ENCODE results near the gene C6orf52.
A peak's percentile ranks its signal among the peaks of the same experiment; 100 is the strongest.

C6orf52 gene

DNA sequence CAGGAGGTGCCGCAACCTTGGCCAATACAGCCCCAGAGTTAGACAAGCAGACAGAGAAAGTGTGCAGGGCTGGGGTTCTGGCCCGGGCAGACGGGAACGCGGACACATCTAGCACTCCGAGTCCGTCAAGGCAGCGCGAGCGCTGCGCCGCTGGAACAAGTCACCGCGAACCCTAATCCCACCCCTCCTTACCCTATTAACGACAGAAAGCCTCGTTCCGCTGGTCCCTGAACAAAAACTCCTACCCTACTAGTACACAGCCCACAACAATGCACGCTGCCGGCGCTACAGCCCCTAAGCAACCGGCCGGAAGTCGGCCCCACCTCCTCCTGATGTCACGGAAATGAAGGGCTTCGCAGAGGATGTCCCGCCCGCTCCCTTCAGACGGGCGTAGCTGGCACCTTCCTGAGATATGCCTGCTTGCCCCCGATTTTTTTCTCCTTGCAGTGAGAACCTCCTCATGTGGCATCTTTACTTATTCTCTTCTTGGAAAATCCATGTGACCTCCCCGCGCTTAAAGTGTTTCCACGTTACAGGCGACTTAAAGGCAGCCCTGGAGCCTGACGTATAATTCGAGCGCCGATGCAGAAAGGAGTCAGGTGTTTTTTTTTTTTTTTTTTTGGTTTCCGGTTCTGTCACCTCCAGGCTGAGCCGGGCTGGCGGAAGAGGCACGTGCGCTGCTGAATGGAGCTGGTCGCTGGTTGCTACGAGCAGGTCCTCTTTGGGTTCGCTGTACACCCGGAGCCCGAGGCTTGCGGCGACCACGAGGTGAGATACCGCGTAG, at the start of gene C6orf52, which contains the start of gene PAK1IP1:
Gene C6orf52 (minus strand): TSS at position 315 of the 784 bp plus-strand sequence. CDS start 7,066 bp downstream, outside the sequence.
Gene PAK1IP1 (plus strand): TSS at position 671 of the 784 bp plus-strand sequence. CDS start 14 bp downstream, at position 685.
- TF ChIP-seq TOX (CRISPR knock-in tag; IDR thresholded peaks at IDR 0.05; ENCODE audit: borderline replicate concordance) (no peak), GLIS3 (CRISPR knock-in tag; IDR thresholded peaks at IDR 0.05) (no peak), ZNF565 (CRISPR knock-in tag; conservative IDR thresholded peaks at IDR 0.05; ENCODE audit: low read depth) (no peak), BACH2 (CRISPR knock-in tag; IDR thresholded peaks at IDR 0.05; ENCODE audit: borderline replicate concordance) (no peak), RARB (CRISPR knock-in tag; IDR thresholded peaks at IDR 0.05) (no peak), ESRRG (CRISPR knock-in tag; IDR thresholded peaks at IDR 0.05) (no peak), CSDC2 (CRISPR knock-in tag; IDR thresholded peaks at IDR 0.05) (no peak), ZFP30 (CRISPR knock-in tag; IDR thresholded peaks at IDR 0.05) (no peak), SNAI2 (CRISPR knock-in tag; IDR thresholded peaks at IDR 0.05) (0 out of 2 replicates have a peak, but pooled peaks have one; percentile 44), ISL1 (CRISPR knock-in tag; IDR thresholded peaks at IDR 0.05) (no peak), ZC3H10 (CRISPR knock-in tag; IDR thresholded peaks at IDR 0.05) (no peak), ZNF70 (CRISPR knock-in tag; IDR thresholded peaks at IDR 0.05) (peak; percentile 17; the same call in 1 of the 2 replicates), ZFP3 (CRISPR knock-in tag; IDR thresholded peaks at IDR 0.05) (peak; percentile 60; the same call in 1 of the 2 replicates), ARNTL (CRISPR knock-in tag; IDR thresholded peaks at IDR 0.05; ENCODE audit: borderline replicate concordance, low read depth) (no peak)
- TF ChIP-seq, protein P1, sequence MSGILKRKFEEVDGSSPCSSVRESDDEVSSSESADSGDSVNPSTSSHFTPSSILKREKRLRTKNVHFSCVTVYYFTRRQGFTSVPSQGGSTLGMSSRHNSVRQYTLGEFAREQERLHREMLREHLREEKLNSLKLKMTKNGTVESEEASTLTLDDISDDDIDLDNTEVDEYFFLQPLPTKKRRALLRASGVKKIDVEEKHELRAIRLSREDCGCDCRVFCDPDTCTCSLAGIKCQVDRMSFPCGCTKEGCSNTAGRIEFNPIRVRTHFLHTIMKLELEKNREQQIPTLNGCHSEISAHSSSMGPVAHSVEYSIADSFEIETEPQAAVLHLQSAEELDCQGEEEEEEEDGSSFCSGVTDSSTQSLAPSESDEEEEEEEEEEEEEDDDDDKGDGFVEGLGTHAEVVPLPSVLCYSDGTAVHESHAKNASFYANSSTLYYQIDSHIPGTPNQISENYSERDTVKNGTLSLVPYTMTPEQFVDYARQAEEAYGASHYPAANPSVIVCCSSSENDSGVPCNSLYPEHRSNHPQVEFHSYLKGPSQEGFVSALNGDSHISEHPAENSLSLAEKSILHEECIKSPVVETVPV (CRISPR knock-in tag; IDR thresholded peaks at IDR 0.05), result no peak
- TF ChIP-seq, protein P2, sequence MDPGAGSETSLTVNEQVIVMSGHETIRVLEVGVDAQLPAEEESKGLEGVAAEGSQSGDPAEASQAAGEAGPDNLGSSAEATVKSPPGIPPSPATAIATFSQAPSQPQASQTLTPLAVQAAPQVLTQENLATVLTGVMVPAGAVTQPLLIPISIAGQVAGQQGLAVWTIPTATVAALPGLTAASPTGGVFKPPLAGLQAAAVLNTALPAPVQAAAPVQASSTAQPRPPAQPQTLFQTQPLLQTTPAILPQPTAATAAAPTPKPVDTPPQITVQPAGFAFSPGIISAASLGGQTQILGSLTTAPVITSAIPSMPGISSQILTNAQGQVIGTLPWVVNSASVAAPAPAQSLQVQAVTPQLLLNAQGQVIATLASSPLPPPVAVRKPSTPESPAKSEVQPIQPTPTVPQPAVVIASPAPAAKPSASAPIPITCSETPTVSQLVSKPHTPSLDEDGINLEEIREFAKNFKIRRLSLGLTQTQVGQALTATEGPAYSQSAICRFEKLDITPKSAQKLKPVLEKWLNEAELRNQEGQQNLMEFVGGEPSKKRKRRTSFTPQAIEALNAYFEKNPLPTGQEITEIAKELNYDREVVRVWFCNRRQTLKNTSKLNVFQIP (CRISPR knock-in tag; IDR thresholded peaks at IDR 0.05; ENCODE audit: borderline replicate concordance, low read depth), result no peak
- TF ChIP-seq, protein P3, sequence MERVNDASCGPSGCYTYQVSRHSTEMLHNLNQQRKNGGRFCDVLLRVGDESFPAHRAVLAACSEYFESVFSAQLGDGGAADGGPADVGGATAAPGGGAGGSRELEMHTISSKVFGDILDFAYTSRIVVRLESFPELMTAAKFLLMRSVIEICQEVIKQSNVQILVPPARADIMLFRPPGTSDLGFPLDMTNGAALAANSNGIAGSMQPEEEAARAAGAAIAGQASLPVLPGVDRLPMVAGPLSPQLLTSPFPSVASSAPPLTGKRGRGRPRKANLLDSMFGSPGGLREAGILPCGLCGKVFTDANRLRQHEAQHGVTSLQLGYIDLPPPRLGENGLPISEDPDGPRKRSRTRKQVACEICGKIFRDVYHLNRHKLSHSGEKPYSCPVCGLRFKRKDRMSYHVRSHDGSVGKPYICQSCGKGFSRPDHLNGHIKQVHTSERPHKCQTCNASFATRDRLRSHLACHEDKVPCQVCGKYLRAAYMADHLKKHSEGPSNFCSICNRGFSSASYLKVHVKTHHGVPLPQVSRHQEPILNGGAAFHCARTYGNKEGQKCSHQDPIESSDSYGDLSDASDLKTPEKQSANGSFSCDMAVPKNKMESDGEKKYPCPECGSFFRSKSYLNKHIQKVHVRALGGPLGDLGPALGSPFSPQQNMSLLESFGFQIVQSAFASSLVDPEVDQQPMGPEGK (CRISPR knock-in tag; IDR thresholded peaks at IDR 0.05; ENCODE audit: borderline replicate concordance), result no peak
- peak; percentile 99 for ATAC-seq

DNA sequence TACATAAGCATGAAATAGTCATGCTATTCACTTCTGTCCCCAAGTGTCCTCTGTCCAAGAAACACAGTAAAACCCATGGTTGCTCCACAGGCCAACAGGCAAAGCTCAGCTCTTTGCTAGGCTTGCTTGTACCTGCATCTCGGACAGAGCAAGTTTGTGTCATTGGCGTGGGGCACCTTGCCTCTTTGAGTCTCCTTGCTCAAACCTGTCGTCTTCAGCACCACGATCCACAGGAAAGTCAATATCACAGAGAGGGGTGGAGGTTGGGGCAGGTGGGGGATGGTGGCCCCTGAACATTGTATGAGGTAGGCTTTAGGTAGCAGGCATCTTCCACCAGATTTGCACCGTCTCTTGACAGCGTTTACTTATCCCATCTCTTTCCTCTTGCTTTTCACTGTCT, 49.1 kb upstream of the C6orf52 start:
- no peak for ATAC-seq

More for the DNA sequence above, 49.1 kb upstream of the C6orf52 start:
- TF ChIP-seq, protein P1 (CRISPR knock-in tag; IDR thresholded peaks at IDR 0.05), result no peak
- TF ChIP-seq, protein P2 (CRISPR knock-in tag; IDR thresholded peaks at IDR 0.05; ENCODE audit: borderline replicate concordance, low read depth), result no peak
- TF ChIP-seq SNAI2 (CRISPR knock-in tag; IDR thresholded peaks at IDR 0.05) (no peak), TOX (CRISPR knock-in tag; IDR thresholded peaks at IDR 0.05; ENCODE audit: borderline replicate concordance) (no peak), ZC3H10 (CRISPR knock-in tag; IDR thresholded peaks at IDR 0.05) (no peak), ESRRG (CRISPR knock-in tag; IDR thresholded peaks at IDR 0.05) (no peak), RARB (CRISPR knock-in tag; IDR thresholded peaks at IDR 0.05) (no peak), ZNF8 (CRISPR knock-in tag; IDR thresholded peaks at IDR 0.05) (no peak), ISL1 (CRISPR knock-in tag; IDR thresholded peaks at IDR 0.05) (no peak), BACH2 (CRISPR knock-in tag; IDR thresholded peaks at IDR 0.05; ENCODE audit: borderline replicate concordance) (no peak), ZFP3 (CRISPR knock-in tag; IDR thresholded peaks at IDR 0.05) (no peak), ZNF70 (CRISPR knock-in tag; IDR thresholded peaks at IDR 0.05) (no peak), PPARA (CRISPR knock-in tag; IDR thresholded peaks at IDR 0.05; ENCODE audit: borderline replicate concordance) (no peak), GLIS3 (CRISPR knock-in tag; IDR thresholded peaks at IDR 0.05) (no peak), TCF4 (CRISPR knock-in tag; IDR thresholded peaks at IDR 0.05; ENCODE audit: borderline replicate concordance) (no peak), ARNTL (CRISPR knock-in tag; IDR thresholded peaks at IDR 0.05; ENCODE audit: borderline replicate concordance, low read depth) (no peak), CSDC2 (CRISPR knock-in tag; IDR thresholded peaks at IDR 0.05) (no peak)
- TF ChIP-seq, protein P4, sequence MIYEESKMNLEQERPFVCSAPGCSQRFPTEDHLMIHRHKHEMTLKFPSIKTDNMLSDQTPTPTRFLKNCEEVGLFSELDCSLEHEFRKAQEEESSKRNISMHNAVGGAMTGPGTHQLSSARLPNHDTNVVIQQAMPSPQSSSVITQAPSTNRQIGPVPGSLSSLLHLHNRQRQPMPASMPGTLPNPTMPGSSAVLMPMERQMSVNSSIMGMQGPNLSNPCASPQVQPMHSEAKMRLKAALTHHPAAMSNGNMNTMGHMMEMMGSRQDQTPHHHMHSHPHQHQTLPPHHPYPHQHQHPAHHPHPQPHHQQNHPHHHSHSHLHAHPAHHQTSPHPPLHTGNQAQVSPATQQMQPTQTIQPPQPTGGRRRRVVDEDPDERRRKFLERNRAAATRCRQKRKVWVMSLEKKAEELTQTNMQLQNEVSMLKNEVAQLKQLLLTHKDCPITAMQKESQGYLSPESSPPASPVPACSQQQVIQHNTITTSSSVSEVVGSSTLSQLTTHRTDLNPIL (CRISPR knock-in tag; IDR thresholded peaks at IDR 0.05; ENCODE audit: low read depth), result no peak
- TF ChIP-seq, protein P3 (CRISPR knock-in tag; IDR thresholded peaks at IDR 0.05; ENCODE audit: borderline replicate concordance), result no peak
- TF ChIP-seq, protein P5, sequence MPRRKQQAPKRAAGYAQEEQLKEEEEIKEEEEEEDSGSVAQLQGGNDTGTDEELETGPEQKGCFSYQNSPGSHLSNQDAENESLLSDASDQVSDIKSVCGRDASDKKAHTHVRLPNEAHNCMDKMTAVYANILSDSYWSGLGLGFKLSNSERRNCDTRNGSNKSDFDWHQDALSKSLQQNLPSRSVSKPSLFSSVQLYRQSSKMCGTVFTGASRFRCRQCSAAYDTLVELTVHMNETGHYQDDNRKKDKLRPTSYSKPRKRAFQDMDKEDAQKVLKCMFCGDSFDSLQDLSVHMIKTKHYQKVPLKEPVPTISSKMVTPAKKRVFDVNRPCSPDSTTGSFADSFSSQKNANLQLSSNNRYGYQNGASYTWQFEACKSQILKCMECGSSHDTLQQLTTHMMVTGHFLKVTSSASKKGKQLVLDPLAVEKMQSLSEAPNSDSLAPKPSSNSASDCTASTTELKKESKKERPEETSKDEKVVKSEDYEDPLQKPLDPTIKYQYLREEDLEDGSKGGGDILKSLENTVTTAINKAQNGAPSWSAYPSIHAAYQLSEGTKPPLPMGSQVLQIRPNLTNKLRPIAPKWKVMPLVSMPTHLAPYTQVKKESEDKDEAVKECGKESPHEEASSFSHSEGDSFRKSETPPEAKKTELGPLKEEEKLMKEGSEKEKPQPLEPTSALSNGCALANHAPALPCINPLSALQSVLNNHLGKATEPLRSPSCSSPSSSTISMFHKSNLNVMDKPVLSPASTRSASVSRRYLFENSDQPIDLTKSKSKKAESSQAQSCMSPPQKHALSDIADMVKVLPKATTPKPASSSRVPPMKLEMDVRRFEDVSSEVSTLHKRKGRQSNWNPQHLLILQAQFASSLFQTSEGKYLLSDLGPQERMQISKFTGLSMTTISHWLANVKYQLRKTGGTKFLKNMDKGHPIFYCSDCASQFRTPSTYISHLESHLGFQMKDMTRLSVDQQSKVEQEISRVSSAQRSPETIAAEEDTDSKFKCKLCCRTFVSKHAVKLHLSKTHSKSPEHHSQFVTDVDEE (CRISPR knock-in tag; IDR thresholded peaks at IDR 0.05), result no peak
